ENCODE measurements around the gene ZNF385B.

Gene ZNF385B

DNA sequence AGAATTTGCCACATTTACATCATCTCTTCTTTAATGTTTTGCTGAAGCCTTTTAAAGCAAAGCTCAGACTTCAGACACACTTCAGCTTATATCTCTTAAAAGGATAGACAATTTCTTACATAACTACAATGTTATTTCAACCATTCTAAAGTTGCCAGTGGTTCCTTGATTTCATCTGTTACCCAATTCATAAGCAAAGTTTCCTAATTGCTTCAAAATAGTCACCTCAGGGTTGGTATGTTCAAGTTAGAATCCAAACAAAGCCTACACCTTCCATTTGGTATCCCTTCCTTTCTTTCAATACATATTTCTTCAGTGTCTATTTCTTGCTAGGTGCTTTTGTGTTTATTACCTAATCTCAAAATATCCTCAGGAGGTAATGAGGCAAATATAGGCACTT lies 60.6 kb downstream of the ZNF385B start:
- H3K36me3 ChIP-seq (ENCODE audit: low read length), result no peaks in the 10 kb centered on the region
- no peaks in the 10 kb centered on the region for H4K20me1 ChIP-seq (ENCODE audit: low read depth, low read length)
- no peak overlapping the region for H3K9ac ChIP-seq (ENCODE audit: low read length)
- no peaks in the 10 kb centered on the region for H3K9me3 ChIP-seq (ENCODE audit: insufficient read depth, low read length)
- no peaks in the 10 kb centered on the region for H3F3A ChIP-seq (ENCODE audit: insufficient read depth)
- no peak overlapping the region for H3K4me2 ChIP-seq (ENCODE audit: low read depth, low read length, poor library complexity, severe bottlenecking)
- H2AFZ ChIP-seq (ENCODE audit: low read depth, low read length, severe bottlenecking), result no peak overlapping the region
- H3K79me2 ChIP-seq (ENCODE audit: insufficient read depth, low read length), result peaks cover 4% of the 10 kb centered on the region; the same call in 1 of the 2 replicates
- H3K27me3 ChIP-seq (ENCODE audit: low read length), result no peaks in the 10 kb centered on the region
- no peak overlapping the region for H3K27ac ChIP-seq (ENCODE audit: low read depth, low read length)
- H3K9me2 ChIP-seq (replicated peaks; ENCODE audit: insufficient read depth, low read length), result no peaks in the 10 kb centered on the region
- TF ChIP-seq, protein P1, sequence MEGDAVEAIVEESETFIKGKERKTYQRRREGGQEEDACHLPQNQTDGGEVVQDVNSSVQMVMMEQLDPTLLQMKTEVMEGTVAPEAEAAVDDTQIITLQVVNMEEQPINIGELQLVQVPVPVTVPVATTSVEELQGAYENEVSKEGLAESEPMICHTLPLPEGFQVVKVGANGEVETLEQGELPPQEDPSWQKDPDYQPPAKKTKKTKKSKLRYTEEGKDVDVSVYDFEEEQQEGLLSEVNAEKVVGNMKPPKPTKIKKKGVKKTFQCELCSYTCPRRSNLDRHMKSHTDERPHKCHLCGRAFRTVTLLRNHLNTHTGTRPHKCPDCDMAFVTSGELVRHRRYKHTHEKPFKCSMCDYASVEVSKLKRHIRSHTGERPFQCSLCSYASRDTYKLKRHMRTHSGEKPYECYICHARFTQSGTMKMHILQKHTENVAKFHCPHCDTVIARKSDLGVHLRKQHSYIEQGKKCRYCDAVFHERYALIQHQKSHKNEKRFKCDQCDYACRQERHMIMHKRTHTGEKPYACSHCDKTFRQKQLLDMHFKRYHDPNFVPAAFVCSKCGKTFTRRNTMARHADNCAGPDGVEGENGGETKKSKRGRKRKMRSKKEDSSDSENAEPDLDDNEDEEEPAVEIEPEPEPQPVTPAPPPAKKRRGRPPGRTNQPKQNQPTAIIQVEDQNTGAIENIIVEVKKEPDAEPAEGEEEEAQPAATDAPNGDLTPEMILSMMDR (IDR thresholded peaks at IDR 0.05; ENCODE audit: insufficient read depth, low read length, poor library complexity, severe bottlenecking), result no peak
- TF ChIP-seq EZH2phosphoT487 (conservative IDR thresholded peaks at IDR 0.05; ENCODE audit: low read length), result no peak
- no peak overlapping the region for H3K4me3 ChIP-seq (ENCODE audit: insufficient read depth, low read length, poor library complexity, severe bottlenecking)

DNA sequence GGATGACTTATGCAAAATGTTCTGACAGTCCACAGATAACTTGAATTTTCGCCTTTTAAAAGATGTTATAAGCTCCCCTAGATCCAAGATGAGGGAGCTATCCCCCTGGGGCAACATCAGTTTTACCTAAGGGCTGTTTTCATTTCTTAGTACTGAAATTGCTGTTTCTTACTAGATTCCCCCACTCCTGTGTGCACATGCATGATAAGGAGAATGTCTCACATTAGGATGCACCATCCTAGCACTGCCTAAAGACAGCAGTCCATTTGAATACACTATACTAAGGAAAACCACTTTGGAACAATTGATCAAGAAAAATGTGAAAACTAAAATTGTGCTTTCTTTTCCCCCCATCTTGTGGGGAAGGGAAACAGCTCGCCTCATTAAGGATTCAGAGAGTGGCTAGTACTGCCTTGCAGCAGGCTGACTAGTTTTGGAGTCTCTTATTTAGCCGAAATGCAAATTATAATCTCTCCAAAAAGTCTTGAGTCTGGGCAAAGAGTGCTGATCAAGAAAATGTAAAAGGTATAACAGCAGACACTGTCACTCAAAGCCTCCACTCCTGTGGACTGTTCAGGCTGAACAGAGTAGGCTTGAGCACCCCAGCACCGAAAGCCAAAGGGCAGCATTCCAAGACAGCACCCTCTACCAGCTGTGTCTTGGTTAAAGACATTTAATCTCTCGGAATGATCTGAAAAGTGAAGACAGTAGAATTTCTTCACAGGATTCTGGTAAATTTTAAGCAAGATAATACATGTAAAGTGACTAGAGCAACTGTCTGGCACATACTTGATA lies 65.0 kb downstream of the ZNF385B start:
- TF ChIP-seq, protein P1 (IDR thresholded peaks at IDR 0.05; ENCODE audit: insufficient read depth, low read length, poor library complexity, severe bottlenecking), result no peak
- H3K9me3 ChIP-seq (ENCODE audit: insufficient read depth, low read length), result no peaks in the 10 kb centered on the region
- no peak overlapping the region for H3K4me3 ChIP-seq (ENCODE audit: insufficient read depth, low read length, poor library complexity, severe bottlenecking)
- H3K9me2 ChIP-seq (replicated peaks; ENCODE audit: insufficient read depth, low read length), result no peaks in the 10 kb centered on the region
- no peak overlapping the region for H3K27ac ChIP-seq (ENCODE audit: low read depth, low read length)
- no peaks in the 10 kb centered on the region for H3F3A ChIP-seq (ENCODE audit: insufficient read depth)
- no peak overlapping the region for H3K9ac ChIP-seq (ENCODE audit: low read length)
- H4K20me1 ChIP-seq (ENCODE audit: low read depth, low read length), result no peaks in the 10 kb centered on the region
- H2AFZ ChIP-seq (ENCODE audit: low read depth, low read length, severe bottlenecking), result no peak overlapping the region
- no peaks in the 10 kb centered on the region for H3K27me3 ChIP-seq (ENCODE audit: low read length)
- no peaks in the 10 kb centered on the region; the same call in 1 of the 2 replicates for H3K79me2 ChIP-seq (ENCODE audit: insufficient read depth, low read length)
- H3K36me3 ChIP-seq (ENCODE audit: low read length), result 0 out of 2 replicates have a peak, but pooled peaks cover 4% of the 10 kb centered on the region
- H3K4me2 ChIP-seq (ENCODE audit: low read depth, low read length, poor library complexity, severe bottlenecking), result no peak overlapping the region

DNA sequence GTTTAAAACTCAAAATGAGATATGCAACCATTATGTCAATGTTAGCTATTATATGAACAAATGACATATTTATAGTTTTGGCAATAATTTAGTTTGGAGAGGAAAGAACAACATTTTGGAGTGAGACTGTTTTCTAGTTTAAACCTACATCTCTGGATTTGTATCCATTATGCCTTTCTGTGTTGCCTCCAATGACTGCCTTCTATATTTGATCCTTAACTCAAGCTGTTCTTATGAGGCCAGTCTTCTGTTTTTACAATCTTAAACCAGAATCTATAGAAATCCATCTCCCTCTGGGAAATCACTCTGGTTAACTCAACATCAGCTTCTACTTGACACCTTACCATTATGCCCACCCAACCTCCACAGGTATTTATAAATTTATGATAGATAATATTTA lies 67.5 kb downstream of the ZNF385B start:
- Histone ChIP-seq H3K9ac (ENCODE audit: low read length) (no peak overlapping the region), H3K36me3 (ENCODE audit: low read length) (0 out of 2 replicates have a peak, but pooled peaks cover 4% of the 10 kb centered on the region), H3K9me3 (ENCODE audit: insufficient read depth, low read length) (no peaks in the 10 kb centered on the region), H4K20me1 (ENCODE audit: low read depth, low read length) (no peaks in the 10 kb centered on the region), H3K27me3 (ENCODE audit: low read length) (no peaks in the 10 kb centered on the region), H3K79me2 (ENCODE audit: insufficient read depth, low read length) (no peaks in the 10 kb centered on the region; the same call in 1 of the 2 replicates), H3K4me2 (ENCODE audit: low read depth, low read length, poor library complexity, severe bottlenecking) (no peak overlapping the region), H2AFZ (ENCODE audit: low read depth, low read length, severe bottlenecking) (no peak overlapping the region), H3K27ac (ENCODE audit: low read depth, low read length) (no peak overlapping the region), H3K4me3 (ENCODE audit: insufficient read depth, low read length, poor library complexity, severe bottlenecking) (no peak overlapping the region), H3K9me2 (replicated peaks; ENCODE audit: insufficient read depth, low read length) (no peaks in the 10 kb centered on the region), H3F3A (ENCODE audit: insufficient read depth) (no peaks in the 10 kb centered on the region)
- TF ChIP-seq, protein P1 (IDR thresholded peaks at IDR 0.05; ENCODE audit: insufficient read depth, low read length, poor library complexity, severe bottlenecking), result no peak
- no peak for TF ChIP-seq EZH2phosphoT487 (conservative IDR thresholded peaks at IDR 0.05; ENCODE audit: low read length)
